Natural killer cell (primary cell): ENCODE results near the gene NTM. TPM values are rescaled to one million over a fixed set of nuclear protein-coding genes. Genes with fewer than 3 reads are reported as not detected.

Experiments
- ATAC-seq, 3 donors: fragments of 150-1000 bp in 2 of 3; fragments of 200-7000 bp in 1 of 3; cut with Tn5 transposase; 1 replicate in 1 of 3; 2 replicates in 2 of 3; pipeline ENCODE4 v1.10.0; 2021; ENCODE audit warnings: mild to moderate bottlenecking in 2 of 3, moderate library complexity in 2 of 3
- DNase-seq, 2 donors: peaks; one replicate each; pipeline versions ENCODE4 v3.0.0 to v3.0.0-alpha.2; 2013 to 2021; ENCODE audit warnings: mixed read lengths in 1 of 2
- H3K27ac ChIP-seq: one replicate; pipeline ENCODE4 v1.5.1; 2013; ENCODE audit warnings: mild to moderate bottlenecking, low read length
- H3K27me3 ChIP-seq: one replicate; pipeline ENCODE4 v1.6.1; 2013; ENCODE audit warnings: low read length; ENCODE audit not compliant: control insufficient read depth, insufficient read depth
- H3K36me3 ChIP-seq: one replicate; pipeline ENCODE4 v1.6.1; 2013; ENCODE audit warnings: low read length; ENCODE audit not compliant: control insufficient read depth, insufficient read depth
- H3K4me1 ChIP-seq: one replicate; pipeline ENCODE4 v1.6.1; 2013; ENCODE audit warnings: low read length; ENCODE audit not compliant: control insufficient read depth, insufficient read depth
- H3K4me3 ChIP-seq: one replicate; pipeline ENCODE4 v1.5.1; 2013; ENCODE audit warnings: low read length
- H3K9me3 ChIP-seq: one replicate; pipeline ENCODE4 v1.6.1; 2013; ENCODE audit warnings: low read length; ENCODE audit not compliant: control insufficient read depth, insufficient read depth
- H3K27ac Mint-ChIP-seq, 2 donors: one replicate each; pipeline ENCODE4 v1.8.0; 2022; ENCODE audit warnings: mild to moderate bottlenecking in 2 of 2, mixed read lengths in 2 of 2, moderate library complexity in 1 of 2
- H3K27me3 Mint-ChIP-seq, 2 donors: one replicate each; pipeline ENCODE4 v1.8.0; 2022; ENCODE audit warnings: low read depth in 2 of 2, mixed read lengths in 2 of 2
- H3K36me3 Mint-ChIP-seq: one replicate; pipeline ENCODE4 v1.8.0; 2022; ENCODE audit warnings: mixed read lengths
- H3K4me1 Mint-ChIP-seq, 2 donors: one replicate each; pipeline ENCODE4 v1.8.0; 2022; ENCODE audit warnings: mixed read lengths in 2 of 2
- H3K4me3 Mint-ChIP-seq: one replicate; pipeline ENCODE4 v1.8.0; 2022; ENCODE audit warnings: mild to moderate bottlenecking, moderate library complexity, mixed read lengths
- H3K9me3 Mint-ChIP-seq, 2 donors: one replicate each; pipeline ENCODE4 v1.8.0; 2022; ENCODE audit warnings: mixed read lengths in 2 of 2
- CTCF ChIP-seq: fragments of 200-600 bp; IDR thresholded peaks from one replicate; pipeline ENCODE4 v1.8.0; 2022; ENCODE audit warnings: antibody characterized with exemption
- WGBS: methylation state at CpG from one replicate; pipeline ENCODE4 v1.1.7; 2013; ENCODE audit warnings: missing lambda C conversion rate; ENCODE audit not compliant: insufficient coverage; 5-methylcytosine and 5-hydroxymethylcytosine counted together
- intact Hi-C: fragments of 100-400 bp; cut with micrococcal nuclease; formaldehyde crosslinking; loops from one replicate; pipeline ENCODE4 v1.14.2; 2022
- total RNA-seq, 4 donors: library from RNA; stranded (reverse); fragments of 120-200 nt in 1 of 4; gene quantifications; one replicate each; pipeline versions ENCODE4 v1.2.3 to v1.2.4, GENCODE V29; 2013 to 2022

Gene NTM
- total RNA-seq, 3 donors from 2014 or later (not counting 1 experiment from before 2014, with no cell fraction given), result not detected

GRCh38 chr11:132245403-132246385 is 875.3 kb downstream of the NTM start:
- no peaks in the 10 kb centered on the region for H3K27me3 Mint-ChIP-seq
- peaks cover 5 to 15% of the 10 kb centered on the region in 2 donors for H3K9me3 Mint-ChIP-seq
- H3K4me3 ChIP-seq, result no peak overlapping the region
- ATAC-seq (no peak), DNase-seq (no peak)
- 91% methylated on average over 32 of the region's 33 CpGs for WGBS
- no peak overlapping the region for H3K27ac ChIP-seq
- H3K4me1 ChIP-seq, result no peaks in the 10 kb centered on the region
- H3K9me3 ChIP-seq, result no peaks in the 10 kb centered on the region
- no peaks in the 10 kb centered on the region for H3K4me1 Mint-ChIP-seq
- no peak overlapping the region for H3K27ac Mint-ChIP-seq
- H3K27me3 ChIP-seq, result no peaks in the 10 kb centered on the region
- H3K36me3 ChIP-seq, result no peaks in the 10 kb centered on the region
- no peak for TF ChIP-seq CTCF
- intact Hi-C loops, result no loop called here
- no peaks in the 10 kb centered on the region for H3K36me3 Mint-ChIP-seq
- no peak overlapping the region for H3K4me3 Mint-ChIP-seq

GRCh38 chr11:132248580-132248979 is 878.2 kb downstream of the NTM start:
- no peaks in the 10 kb centered on the region for H3K4me1 Mint-ChIP-seq
- Histone ChIP-seq H3K27ac (no peak overlapping the region), H3K36me3 (no peaks in the 10 kb centered on the region), H3K9me3 (no peaks in the 10 kb centered on the region), H3K27me3 (no peaks in the 10 kb centered on the region), H3K4me3 (no peak overlapping the region), H3K4me1 (no peaks in the 10 kb centered on the region)
- 68% methylated on average over 6 of the region's 6 CpGs for WGBS
- no peak for TF ChIP-seq CTCF
- no peak for ATAC-seq
- no peak for DNase-seq
- intact Hi-C loops, result no loop called here
- no peaks in the 10 kb centered on the region for H3K36me3 Mint-ChIP-seq
- no peaks in the 10 kb centered on the region for H3K27me3 Mint-ChIP-seq
- no peak overlapping the region for H3K4me3 Mint-ChIP-seq
- H3K9me3 Mint-ChIP-seq, result peaks cover 5 to 17% of the 10 kb centered on the region in 2 donors
- no peak overlapping the region for H3K27ac Mint-ChIP-seq

GRCh38 chr11:132249256-132249655 is 878.8 kb downstream of the NTM start:
- ATAC-seq, result no peak
- H3K27me3 ChIP-seq, result no peaks in the 10 kb centered on the region
- no peaks in the 10 kb centered on the region for H3K36me3 ChIP-seq
- peaks cover 5 to 17% of the 10 kb centered on the region in 2 donors for H3K9me3 Mint-ChIP-seq
- no peak overlapping the region for H3K4me3 ChIP-seq
- no peaks in the 10 kb centered on the region for H3K4me1 Mint-ChIP-seq
- H3K36me3 Mint-ChIP-seq, result no peaks in the 10 kb centered on the region
- no peaks in the 10 kb centered on the region for H3K27me3 Mint-ChIP-seq
- H3K27ac Mint-ChIP-seq, result no peak overlapping the region
- no peaks in the 10 kb centered on the region for H3K4me1 ChIP-seq
- TF ChIP-seq CTCF, result no peak
- no peak for DNase-seq
- H3K9me3 ChIP-seq, result no peaks in the 10 kb centered on the region
- intact Hi-C loops, result no loop called here
- H3K4me3 Mint-ChIP-seq, result no peak overlapping the region
- no peak overlapping the region for H3K27ac ChIP-seq
- 62% methylated on average over 5 of the region's 5 CpGs for WGBS
